IMR-90 (cell line): Measurements from ENCODE around the gene EP300.
"Not testable (repeated sequence)": the region's sequence is repeated elsewhere in the genome, so short reads cannot be mapped to it uniquely, and the experiment has no call there.

Source experiments
- BHLHE40 ChIP-seq: fragments of 150-350 bp; IDR thresholded peaks from 2 replicates; pipeline ENCODE4 v1.6.1; 2016; ENCODE audit warnings: mild to moderate bottlenecking, low read depth, low read length
- CEBPB ChIP-seq: IDR thresholded peaks from 2 replicates; pipeline ENCODE4 v1.6.1; 2012; ENCODE audit warnings: low read depth, low read length, improper control_type of control experiment
- MAFK ChIP-seq: IDR thresholded peaks from 2 replicates; pipeline ENCODE4 v1.6.1; 2012; ENCODE audit warnings: low read depth, low read length, improper control_type of control experiment
- MAZ ChIP-seq: IDR thresholded peaks from 2 replicates; pipeline ENCODE4 v1.6.1; 2012; ENCODE audit warnings: low read depth, mild to moderate bottlenecking, low read length, improper control_type of control experiment, moderate library complexity, borderline replicate concordance
- POLR2A ChIP-seq: IDR thresholded peaks from 2 replicates; pipeline ENCODE4 v1.6.1; 2012; ENCODE audit warnings: mild to moderate bottlenecking, low read depth, low read length
- RAD21 ChIP-seq: IDR thresholded peaks from 2 replicates; pipeline ENCODE4 v1.6.1; 2012; ENCODE audit warnings: low read length, improper control_type of control experiment
- RCOR1 ChIP-seq: IDR thresholded peaks from 2 replicates; pipeline ENCODE4 v1.6.1; 2012; ENCODE audit warnings: mild to moderate bottlenecking, low read length, improper control_type of control experiment; ENCODE audit not compliant: insufficient replicate concordance
- RFX5 ChIP-seq: IDR thresholded peaks from 2 replicates; pipeline ENCODE4 v1.8.0; 2012; ENCODE audit warnings: low read depth, mild to moderate bottlenecking, low read length, moderate library complexity
- SMC3 ChIP-seq: fragments of 150-350 bp; IDR thresholded peaks from 2 replicates; pipeline ENCODE4 v1.6.1; 2016; ENCODE audit warnings: low read depth, mild to moderate bottlenecking, antibody characterized with exemption, low read length, moderate library complexity
- TF ChIP-seq, protein P1 (sequence below): conservative IDR thresholded peaks from 2 replicates; pipeline ENCODE4 v1.5.1; 2012; ENCODE audit warnings: mild to moderate bottlenecking, low read depth, low read length, improper control_type of control experiment
- TF ChIP-seq, protein P2 (sequence below): fragments of 150-350 bp; IDR thresholded peaks from 2 replicates; pipeline ENCODE4 v1.6.1; 2017; ENCODE audit warnings: mild to moderate bottlenecking, antibody characterized with exemption, low read length, low read depth
- TF ChIP-seq, protein P3 (sequence below): fragments of 150-350 bp; IDR thresholded peaks from 2 replicates; pipeline ENCODE4 v1.6.1; 2016; ENCODE audit warnings: low read depth, mild to moderate bottlenecking, low read length, moderate library complexity, borderline replicate concordance

DNA sequence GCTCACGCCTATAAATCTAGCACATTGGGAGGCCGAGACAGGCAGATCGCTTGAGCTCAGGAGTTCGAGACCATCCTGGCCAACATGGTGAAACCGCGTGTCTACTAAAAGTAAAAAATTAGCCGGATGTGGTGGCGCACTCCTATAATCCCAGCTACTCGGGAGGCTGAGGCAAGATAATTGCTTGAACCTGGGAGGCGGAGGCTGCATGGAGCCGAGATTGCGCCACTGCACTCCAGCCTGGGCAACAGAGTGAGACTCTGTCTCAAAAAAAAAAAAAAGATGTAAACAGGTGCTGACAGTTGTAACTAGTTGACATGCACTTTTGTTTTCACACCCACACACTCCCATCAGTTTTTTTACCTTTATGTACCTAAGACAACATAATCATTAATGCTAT is 44.0 kb upstream of the EP300 start:
- TF ChIP-seq, protein P1, sequence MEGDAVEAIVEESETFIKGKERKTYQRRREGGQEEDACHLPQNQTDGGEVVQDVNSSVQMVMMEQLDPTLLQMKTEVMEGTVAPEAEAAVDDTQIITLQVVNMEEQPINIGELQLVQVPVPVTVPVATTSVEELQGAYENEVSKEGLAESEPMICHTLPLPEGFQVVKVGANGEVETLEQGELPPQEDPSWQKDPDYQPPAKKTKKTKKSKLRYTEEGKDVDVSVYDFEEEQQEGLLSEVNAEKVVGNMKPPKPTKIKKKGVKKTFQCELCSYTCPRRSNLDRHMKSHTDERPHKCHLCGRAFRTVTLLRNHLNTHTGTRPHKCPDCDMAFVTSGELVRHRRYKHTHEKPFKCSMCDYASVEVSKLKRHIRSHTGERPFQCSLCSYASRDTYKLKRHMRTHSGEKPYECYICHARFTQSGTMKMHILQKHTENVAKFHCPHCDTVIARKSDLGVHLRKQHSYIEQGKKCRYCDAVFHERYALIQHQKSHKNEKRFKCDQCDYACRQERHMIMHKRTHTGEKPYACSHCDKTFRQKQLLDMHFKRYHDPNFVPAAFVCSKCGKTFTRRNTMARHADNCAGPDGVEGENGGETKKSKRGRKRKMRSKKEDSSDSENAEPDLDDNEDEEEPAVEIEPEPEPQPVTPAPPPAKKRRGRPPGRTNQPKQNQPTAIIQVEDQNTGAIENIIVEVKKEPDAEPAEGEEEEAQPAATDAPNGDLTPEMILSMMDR = not testable (repeated sequence)
- TF ChIP-seq MAZ, MAFK, POLR2A, RFX5, RCOR1, BHLHE40, RAD21, CEBPB, SMC3: not testable (repeated sequence)
- TF ChIP-seq, protein P2, sequence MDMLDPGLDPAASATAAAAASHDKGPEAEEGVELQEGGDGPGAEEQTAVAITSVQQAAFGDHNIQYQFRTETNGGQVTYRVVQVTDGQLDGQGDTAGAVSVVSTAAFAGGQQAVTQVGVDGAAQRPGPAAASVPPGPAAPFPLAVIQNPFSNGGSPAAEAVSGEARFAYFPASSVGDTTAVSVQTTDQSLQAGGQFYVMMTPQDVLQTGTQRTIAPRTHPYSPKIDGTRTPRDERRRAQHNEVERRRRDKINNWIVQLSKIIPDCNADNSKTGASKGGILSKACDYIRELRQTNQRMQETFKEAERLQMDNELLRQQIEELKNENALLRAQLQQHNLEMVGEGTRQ = not testable (repeated sequence)
- TF ChIP-seq, protein P3, sequence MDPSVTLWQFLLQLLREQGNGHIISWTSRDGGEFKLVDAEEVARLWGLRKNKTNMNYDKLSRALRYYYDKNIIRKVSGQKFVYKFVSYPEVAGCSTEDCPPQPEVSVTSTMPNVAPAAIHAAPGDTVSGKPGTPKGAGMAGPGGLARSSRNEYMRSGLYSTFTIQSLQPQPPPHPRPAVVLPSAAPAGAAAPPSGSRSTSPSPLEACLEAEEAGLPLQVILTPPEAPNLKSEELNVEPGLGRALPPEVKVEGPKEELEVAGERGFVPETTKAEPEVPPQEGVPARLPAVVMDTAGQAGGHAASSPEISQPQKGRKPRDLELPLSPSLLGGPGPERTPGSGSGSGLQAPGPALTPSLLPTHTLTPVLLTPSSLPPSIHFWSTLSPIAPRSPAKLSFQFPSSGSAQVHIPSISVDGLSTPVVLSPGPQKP = not testable (repeated sequence)
